Caco-2 (cell line): Measurements from ENCODE around the gene BMP4. TPM values are rescaled to one million over a fixed set of nuclear protein-coding genes. Genes with fewer than 3 reads are reported as not detected.
A peak's percentile ranks its signal among the peaks of the same experiment; 100 is the strongest.

Source experiments
- BruUV-seq: library from RNA; stranded (reverse); fragments of 400-500 nt; replicated peaks from 2 replicates; lab custom pipeline; 2021; lab: Mats Ljungman, UMichigan
- CTCF ChIA-PET: fragments of 300-600 bp; sonication (Branson Sonifier 250); formaldehyde crosslinking; loops from one replicate; lab custom pipeline; 2022; ENCODE audit warnings: antibody characterized with exemption; lab: Charles Lee
- POLR2A ChIA-PET: fragments of 300-600 bp; sonication (Branson Sonifier 250); formaldehyde crosslinking; loops from one replicate; lab custom pipeline; 2022; ENCODE audit warnings: antibody characterized with exemption; lab: Charles Lee
- DNase-seq, 2 experiments: peaks; one replicate each; pipeline versions ENCODE4 v3.0.0 to v3.0.0-alpha.2; 2020 to 2022
- H3K27me3 ChIP-seq: replicated peaks from 2 replicates; pipeline ENCODE4 v1.6.0; 2011; ENCODE audit warnings: low read length; ENCODE audit not compliant: control insufficient read depth, insufficient read depth
- H3K36me3 ChIP-seq: 2 replicates; pipeline ENCODE4 v1.5.1; 2011; ENCODE audit warnings: low read length; ENCODE audit not compliant: control insufficient read depth, insufficient read depth
- H3K4me1 ChIP-seq: fragments of 250-450 bp; sonication (Bioruptor Pico); 2 replicates; pipeline ENCODE4 v1.5.1; 2020; ENCODE audit warnings: mild to moderate bottlenecking
- H3K4me3 ChIP-seq: 2 replicates; pipeline ENCODE4 v1.5.1; 2011; ENCODE audit warnings: low read depth, mild to moderate bottlenecking, control low read depth, low read length
- H3K9me3 ChIP-seq: fragments of 250-450 bp; sonication (Bioruptor Pico); 2 replicates; pipeline ENCODE4 v1.5.1; 2020; ENCODE audit warnings: mild to moderate bottlenecking, moderate library complexity
- H3K27ac Mint-ChIP-seq: one replicate; pipeline ENCODE4 v1.8.0; 2022; ENCODE audit warnings: mixed read lengths; ENCODE audit not compliant: unreplicated experiment
- H3K27me3 Mint-ChIP-seq: one replicate; pipeline ENCODE4 v1.8.0; 2022; ENCODE audit warnings: mixed read lengths; ENCODE audit not compliant: insufficient read depth, unreplicated experiment
- H3K36me3 Mint-ChIP-seq: one replicate; pipeline ENCODE4 v1.8.0; 2022; ENCODE audit warnings: mild to moderate bottlenecking, mixed read lengths; ENCODE audit not compliant: insufficient read depth, unreplicated experiment
- H3K4me1 Mint-ChIP-seq: one replicate; pipeline ENCODE4 v1.8.0; 2022; ENCODE audit warnings: low read depth, mixed read lengths; ENCODE audit not compliant: unreplicated experiment
- H3K4me3 Mint-ChIP-seq: one replicate; pipeline ENCODE4 v1.8.0; 2022; ENCODE audit warnings: mild to moderate bottlenecking, moderate library complexity, mixed read lengths; ENCODE audit not compliant: unreplicated experiment
- H3K9me3 Mint-ChIP-seq: one replicate; pipeline ENCODE4 v1.8.0; 2022; ENCODE audit warnings: mixed read lengths; ENCODE audit not compliant: unreplicated experiment
- intact Hi-C: fragments of 100-400 bp; cut with micrococcal nuclease; formaldehyde crosslinking; loops from one replicate; pipeline ENCODE4 v1.10.0; 2022; ENCODE audit not compliant: unreplicated experiment
- total RNA-seq: library from RNA; stranded (reverse); gene quantifications from 2 replicates; pipeline ENCODE4 v1.2.3, GENCODE V29; 2022
- TF ChIP-seq, protein P1 (sequence below), 2 experiments: fragments of 200-600 bp in 1 of 2; IDR thresholded peaks; 1 replicate in 1 of 2; 2 replicates in 1 of 2; pipeline versions ENCODE4 v1.5.1 to v1.8.0; 2011 to 2022; ENCODE audit warnings: antibody characterized with exemption in 1 of 2, control low read depth in 1 of 2, inconsistent platforms in 1 of 2, low read depth in 1 of 2, low read length in 1 of 2, mild to moderate bottlenecking in 1 of 2, moderate library complexity in 1 of 2; ENCODE audit not compliant: insufficient read depth in 1 of 2, severe bottlenecking in 1 of 2, unreplicated experiment in 1 of 2

Gene BMP4
- total RNA-seq, 1 experiment from 2014 or later = 113 TPM

DNA sequence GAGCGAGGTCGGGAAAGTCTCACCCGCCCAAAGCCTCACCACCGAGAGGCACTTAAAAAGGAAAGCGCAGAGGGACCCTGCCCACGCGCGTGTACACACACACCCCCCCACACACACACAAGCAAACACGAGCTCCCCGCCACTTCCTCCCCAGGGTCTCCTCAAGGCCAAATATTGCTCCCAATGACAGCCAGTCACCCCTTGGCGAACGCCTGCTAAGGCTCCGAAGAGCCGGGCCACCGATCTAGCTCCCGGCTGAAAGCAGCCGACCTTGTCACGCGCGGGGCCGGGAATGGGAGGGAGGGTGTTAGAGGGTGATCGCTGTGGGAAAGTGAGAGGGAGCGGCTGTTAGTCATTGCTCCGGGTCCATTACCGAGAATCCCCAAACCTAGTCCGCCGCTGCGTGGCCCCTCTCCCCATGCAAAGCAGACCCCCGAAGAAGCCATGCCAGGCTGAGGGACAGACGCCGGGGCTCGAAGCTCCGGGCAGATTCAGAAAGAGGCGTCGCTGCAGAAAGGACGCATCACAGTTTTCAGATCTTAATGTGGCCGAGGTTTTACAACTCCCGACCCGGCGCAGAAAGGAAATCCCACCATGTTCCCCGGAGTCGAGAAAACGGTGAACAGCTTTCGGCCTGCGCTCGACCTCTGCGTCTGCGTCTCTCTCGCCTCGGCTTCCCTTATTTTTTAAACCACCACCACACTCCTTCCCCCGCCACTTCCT, 2.6 kb downstream of the BMP4 start:
- intact Hi-C loops = loop anchor here (10.0 kb wide), 1 partner anchor 109 kb away; no protein-coding TSS in a partner anchor
- DNase-seq = peak in 1 of 2 experiments; percentile 39
- Mint-ChIP-seq H3K27ac (peak overlapping the region; percentile 80), H3K4me1 (peaks cover 14% of the 10 kb centered on the region), H3K27me3 (no peaks in the 10 kb centered on the region), H3K36me3 (peaks cover 80% of the 10 kb centered on the region), H3K9me3 (no peaks in the 10 kb centered on the region), H3K4me3 (peak overlapping the region; percentile 100)
- peak overlapping the region; percentile 51 for H3K4me3 ChIP-seq
- H3K36me3 ChIP-seq = no peaks in the 10 kb centered on the region; the same call in 1 of the 2 replicates
- no peaks in the 10 kb centered on the region for H3K27me3 ChIP-seq
- CTCF ChIA-PET = interaction anchor here (0.6 to 2.2 kb wide), 11 partner anchors 8 to 524 kb away, joined by 3 to 18 read pairs (median 5); no protein-coding TSS in a partner anchor
- peaks cover 22% of the 10 kb centered on the region for H3K4me1 ChIP-seq
- no peaks in the 10 kb centered on the region for H3K9me3 ChIP-seq
- no TSS peak for BruUV-seq
- POLR2A ChIA-PET = interaction anchor here (0.6 to 2.1 kb wide), 5 partner anchors 16 to 379 kb away, joined by 3 to 12 read pairs (median 4); no protein-coding TSS in a partner anchor
- TF ChIP-seq, protein P1, sequence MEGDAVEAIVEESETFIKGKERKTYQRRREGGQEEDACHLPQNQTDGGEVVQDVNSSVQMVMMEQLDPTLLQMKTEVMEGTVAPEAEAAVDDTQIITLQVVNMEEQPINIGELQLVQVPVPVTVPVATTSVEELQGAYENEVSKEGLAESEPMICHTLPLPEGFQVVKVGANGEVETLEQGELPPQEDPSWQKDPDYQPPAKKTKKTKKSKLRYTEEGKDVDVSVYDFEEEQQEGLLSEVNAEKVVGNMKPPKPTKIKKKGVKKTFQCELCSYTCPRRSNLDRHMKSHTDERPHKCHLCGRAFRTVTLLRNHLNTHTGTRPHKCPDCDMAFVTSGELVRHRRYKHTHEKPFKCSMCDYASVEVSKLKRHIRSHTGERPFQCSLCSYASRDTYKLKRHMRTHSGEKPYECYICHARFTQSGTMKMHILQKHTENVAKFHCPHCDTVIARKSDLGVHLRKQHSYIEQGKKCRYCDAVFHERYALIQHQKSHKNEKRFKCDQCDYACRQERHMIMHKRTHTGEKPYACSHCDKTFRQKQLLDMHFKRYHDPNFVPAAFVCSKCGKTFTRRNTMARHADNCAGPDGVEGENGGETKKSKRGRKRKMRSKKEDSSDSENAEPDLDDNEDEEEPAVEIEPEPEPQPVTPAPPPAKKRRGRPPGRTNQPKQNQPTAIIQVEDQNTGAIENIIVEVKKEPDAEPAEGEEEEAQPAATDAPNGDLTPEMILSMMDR (IDR thresholded peaks at IDR 0.05; ENCODE audit: insufficient read depth in 1 of 2, low read depth in 1 of 2, low read length in 1 of 2, severe bottlenecking in 1 of 2, unreplicated experiment in 1 of 2) = no peak

DNA sequence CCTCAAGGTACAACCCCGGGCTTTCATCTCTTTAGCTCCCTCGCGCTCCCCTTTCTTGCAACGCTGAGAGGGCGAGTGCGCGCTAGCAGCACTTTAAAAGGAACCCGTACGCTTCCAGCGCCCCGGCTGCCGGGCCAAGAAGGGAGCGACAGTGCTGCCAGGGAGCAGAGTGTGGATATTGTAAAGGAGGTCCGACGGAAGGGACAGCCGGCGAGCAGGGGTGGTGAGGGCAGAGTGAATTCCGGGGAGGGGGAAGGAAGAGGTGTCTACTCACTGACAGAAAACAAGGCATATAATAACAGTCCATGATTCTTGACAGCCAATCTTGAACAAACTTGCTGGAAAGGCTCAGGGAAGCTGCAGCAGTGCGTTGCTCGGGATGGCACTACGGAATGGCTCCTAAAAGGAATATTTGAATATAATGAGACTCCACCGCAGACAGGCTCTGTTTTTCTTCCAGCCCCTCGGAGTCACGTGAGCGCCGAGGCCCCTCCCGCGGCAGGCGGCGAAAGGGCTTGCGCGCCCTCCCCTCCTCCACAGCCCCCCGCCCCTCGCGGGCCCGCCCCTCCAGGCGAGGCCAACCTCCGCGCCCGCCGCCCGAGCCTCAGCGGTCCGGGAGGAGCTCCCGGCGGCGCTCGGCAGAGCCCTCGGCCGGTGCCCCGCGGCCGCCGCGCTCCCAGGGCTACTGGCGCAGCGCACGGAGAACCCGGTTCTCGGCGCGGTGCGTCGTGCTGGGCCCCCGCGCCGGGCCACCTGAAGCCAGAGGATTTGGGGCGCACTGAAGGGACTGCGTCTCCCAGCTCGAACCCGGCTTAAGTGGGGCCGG, 3.4 kb downstream of the BMP4 start:
- TF ChIP-seq, protein P1 (IDR thresholded peaks at IDR 0.05; ENCODE audit: insufficient read depth in 1 of 2, low read depth in 1 of 2, low read length in 1 of 2, severe bottlenecking in 1 of 2, unreplicated experiment in 1 of 2) = no peak
- Mint-ChIP-seq H3K27me3 (no peaks in the 10 kb centered on the region), H3K4me3 (peak overlapping the region; percentile 100), H3K36me3 (peaks cover 88% of the 10 kb centered on the region), H3K27ac (peak overlapping the region; percentile 80), H3K9me3 (no peaks in the 10 kb centered on the region), H3K4me1 (peaks cover 10% of the 10 kb centered on the region)
- POLR2A ChIA-PET = interaction anchor here (0.6 to 2.1 kb wide), 9 partner anchors 10 to 444 kb away, joined by 3 to 12 read pairs (median 3); no protein-coding TSS in a partner anchor
- Histone ChIP-seq H3K4me3 (peak overlapping the region; percentile 51), H3K4me1 (peaks cover 14% of the 10 kb centered on the region), H3K27me3 (no peaks in the 10 kb centered on the region), H3K9me3 (no peaks in the 10 kb centered on the region), H3K36me3 (no peaks in the 10 kb centered on the region; the same call in 1 of the 2 replicates)
- CTCF ChIA-PET = interaction anchor here (0.6 to 2.2 kb wide), 11 partner anchors 9 to 523 kb away, joined by 3 to 18 read pairs (median 5); no protein-coding TSS in a partner anchor
- intact Hi-C loops = loop anchor here (10.0 kb wide), 1 partner anchor 108 kb away; no protein-coding TSS in a partner anchor
- no TSS peak for BruUV-seq
- DNase-seq = peak; percentile 80 to 89

DNA sequence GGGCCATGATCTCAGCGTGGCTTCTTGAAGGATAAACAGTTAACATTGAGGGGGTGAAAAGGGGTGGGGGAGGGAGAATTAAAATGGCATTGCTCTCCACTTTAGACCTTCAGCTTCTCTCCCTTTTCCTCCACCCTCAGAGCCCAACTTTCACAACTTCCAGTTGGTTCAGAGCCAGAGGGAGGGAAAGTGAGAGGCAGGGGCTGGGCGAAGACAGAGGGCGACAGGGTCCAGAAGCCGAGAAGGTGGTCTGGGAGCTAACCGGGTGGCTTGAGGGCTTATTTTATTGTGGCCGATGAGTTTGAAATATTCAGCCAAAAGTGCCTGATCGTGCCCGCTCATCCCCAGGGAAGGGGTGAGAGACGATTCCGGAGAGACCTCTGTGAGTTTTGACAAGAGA, 4.1 kb downstream of the BMP4 start:
- Mint-ChIP-seq H3K36me3 (peaks cover 95% of the 10 kb centered on the region), H3K9me3 (no peaks in the 10 kb centered on the region), H3K27me3 (no peaks in the 10 kb centered on the region), H3K4me3 (peak overlapping the region; percentile 100), H3K27ac (peak overlapping the region; percentile 80), H3K4me1 (peaks cover 6% of the 10 kb centered on the region)
- CTCF ChIA-PET = no interaction called here
- H3K27me3 ChIP-seq = no peaks in the 10 kb centered on the region
- H3K4me3 ChIP-seq = no peak overlapping the region
- DNase-seq = no peak
- peaks cover 7% of the 10 kb centered on the region for H3K4me1 ChIP-seq
- intact Hi-C loops = loop anchor here (10.0 kb wide), 1 partner anchor 108 kb away; no protein-coding TSS in a partner anchor
- POLR2A ChIA-PET = no interaction called here
- BruUV-seq = no TSS peak
- H3K36me3 ChIP-seq = no peaks in the 10 kb centered on the region; the same call in 1 of the 2 replicates
- no peaks in the 10 kb centered on the region for H3K9me3 ChIP-seq
- TF ChIP-seq, protein P1 (IDR thresholded peaks at IDR 0.05; ENCODE audit: insufficient read depth in 1 of 2, low read depth in 1 of 2, low read length in 1 of 2, severe bottlenecking in 1 of 2, unreplicated experiment in 1 of 2) = no peak
